ENCODE results near the gene PNMT. TPM values are rescaled to one million over a fixed set of nuclear protein-coding genes. Genes with fewer than 3 reads are reported as not detected.

PNMT gene
- total and polyA plus RNA-seq, 2 donors (not counting 1 experiment from before 2014, with no cell fraction given) = not detected

DNA sequence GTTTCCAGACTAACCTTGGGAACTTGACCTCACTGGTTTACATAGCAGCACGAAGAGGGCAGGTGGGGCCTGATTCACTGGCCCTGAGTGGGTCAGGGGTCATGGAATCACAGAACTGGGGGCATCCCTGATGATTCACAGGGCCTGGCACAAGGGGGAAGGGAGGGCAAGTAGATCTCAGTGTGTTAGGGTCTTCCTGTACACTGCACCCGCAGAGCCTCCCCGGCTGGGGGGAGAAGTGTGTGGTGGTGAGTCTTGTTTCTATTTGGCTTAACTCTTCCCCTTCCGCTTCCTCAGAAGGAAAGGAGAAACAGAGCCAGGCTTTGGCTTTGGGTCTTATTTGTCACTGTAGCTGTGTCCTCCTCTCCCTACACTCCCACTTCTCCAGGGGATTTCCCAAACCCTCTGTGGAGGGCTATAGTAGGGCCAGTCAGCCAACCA, 27.6 kb upstream of the PNMT start:
- Histone ChIP-seq H3K9ac (ENCODE audit: insufficient read depth, low read length) (no peak overlapping the region), H2AFZ (ENCODE audit: low read length) (no peak overlapping the region), H3K4me1 (ENCODE audit: control insufficient read depth, extremely low read depth, insufficient read depth, low read length) (peaks cover 16% of the 10 kb centered on the region), H3K79me2 (ENCODE audit: control insufficient read depth, insufficient read depth, low read length) (peaks cover 28% of the 10 kb centered on the region), H3K27me3 (ENCODE audit: control insufficient read depth, insufficient read depth, low read length) (no peaks in the 10 kb centered on the region), H3K9me3 (ENCODE audit: control insufficient read depth, insufficient read depth, low read depth, low read length) (no peaks in the 10 kb centered on the region), H3K4me2 (ENCODE audit: extremely low read depth, insufficient read depth, low read length) (no peak overlapping the region), H3K27ac (ENCODE audit: insufficient read depth, low read length) (no peak overlapping the region), H4K20me1 (ENCODE audit: control insufficient read depth, extremely low read depth, insufficient read depth, low read length) (peaks cover 1% of the 10 kb centered on the region), H3K36me3 (ENCODE audit: control insufficient read depth, insufficient read depth, low read length) (no peaks in the 10 kb centered on the region), H3K4me3 (replicated peaks in 1 of 4; ENCODE audit: control extremely low read depth in 1 of 4, insufficient read depth in 1 of 4, low read depth in 3 of 4, low read length in 4 of 4) (no peak overlapping the region)
- DNase-seq (ENCODE audit: low read depth in 2 of 2) = no peak
- TF ChIP-seq, protein P1, sequence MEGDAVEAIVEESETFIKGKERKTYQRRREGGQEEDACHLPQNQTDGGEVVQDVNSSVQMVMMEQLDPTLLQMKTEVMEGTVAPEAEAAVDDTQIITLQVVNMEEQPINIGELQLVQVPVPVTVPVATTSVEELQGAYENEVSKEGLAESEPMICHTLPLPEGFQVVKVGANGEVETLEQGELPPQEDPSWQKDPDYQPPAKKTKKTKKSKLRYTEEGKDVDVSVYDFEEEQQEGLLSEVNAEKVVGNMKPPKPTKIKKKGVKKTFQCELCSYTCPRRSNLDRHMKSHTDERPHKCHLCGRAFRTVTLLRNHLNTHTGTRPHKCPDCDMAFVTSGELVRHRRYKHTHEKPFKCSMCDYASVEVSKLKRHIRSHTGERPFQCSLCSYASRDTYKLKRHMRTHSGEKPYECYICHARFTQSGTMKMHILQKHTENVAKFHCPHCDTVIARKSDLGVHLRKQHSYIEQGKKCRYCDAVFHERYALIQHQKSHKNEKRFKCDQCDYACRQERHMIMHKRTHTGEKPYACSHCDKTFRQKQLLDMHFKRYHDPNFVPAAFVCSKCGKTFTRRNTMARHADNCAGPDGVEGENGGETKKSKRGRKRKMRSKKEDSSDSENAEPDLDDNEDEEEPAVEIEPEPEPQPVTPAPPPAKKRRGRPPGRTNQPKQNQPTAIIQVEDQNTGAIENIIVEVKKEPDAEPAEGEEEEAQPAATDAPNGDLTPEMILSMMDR (conservative IDR thresholded peaks at IDR 0.05 in 1 of 2, IDR thresholded peaks at IDR 0.05 in 1 of 2; ENCODE audit: low read depth in 1 of 2, low read length in 2 of 2) = no peak
- TF ChIP-seq EZH2 (IDR thresholded peaks at IDR 0.05; ENCODE audit: low read length, missing control alignments) = no peak

- no peaks in the 10 kb centered on the region for H3K36me3 ChIP-seq (ENCODE audit: control insufficient read depth, insufficient read depth, low read length)
- H3K27ac ChIP-seq (ENCODE audit: insufficient read depth, low read length) = no peak overlapping the region
- no peak overlapping the region for H3K9ac ChIP-seq (ENCODE audit: insufficient read depth, low read length)
- H2AFZ ChIP-seq (ENCODE audit: low read length) = no peak overlapping the region
- peaks cover 28% of the 10 kb centered on the region for H3K79me2 ChIP-seq (ENCODE audit: control insufficient read depth, insufficient read depth, low read length)
- no peak overlapping the region for H3K4me3 ChIP-seq (replicated peaks in 1 of 4; ENCODE audit: control extremely low read depth in 1 of 4, insufficient read depth in 1 of 4, low read depth in 3 of 4, low read length in 4 of 4)
- DNase-seq (ENCODE audit: low read depth in 2 of 2) = no peak
- H3K4me2 ChIP-seq (ENCODE audit: extremely low read depth, insufficient read depth, low read length) = no peak overlapping the region
- TF ChIP-seq, protein P1 (conservative IDR thresholded peaks at IDR 0.05 in 1 of 2, IDR thresholded peaks at IDR 0.05 in 1 of 2; ENCODE audit: low read depth in 1 of 2, low read length in 2 of 2) = no peak
- TF ChIP-seq EZH2 (IDR thresholded peaks at IDR 0.05; ENCODE audit: low read length, missing control alignments) = no peak
- no peaks in the 10 kb centered on the region for H3K27me3 ChIP-seq (ENCODE audit: control insufficient read depth, insufficient read depth, low read length)
- peaks cover 16% of the 10 kb centered on the region for H3K4me1 ChIP-seq (ENCODE audit: control insufficient read depth, extremely low read depth, insufficient read depth, low read length)
- H3K9me3 ChIP-seq (ENCODE audit: control insufficient read depth, insufficient read depth, low read depth, low read length) = no peaks in the 10 kb centered on the region
- H4K20me1 ChIP-seq (ENCODE audit: control insufficient read depth, extremely low read depth, insufficient read depth, low read length) = peaks cover 1% of the 10 kb centered on the region
Measured at GRCh38 chr17:39641097-39641496, 27.2 kb upstream of the PNMT start.

GRCh38 chr17:39641883-39642282, 26.4 kb upstream of the PNMT start:
- H3K36me3 ChIP-seq (ENCODE audit: control insufficient read depth, insufficient read depth, low read length) = no peaks in the 10 kb centered on the region
- no peak overlapping the region for H3K4me2 ChIP-seq (ENCODE audit: extremely low read depth, insufficient read depth, low read length)
- H3K9ac ChIP-seq (ENCODE audit: insufficient read depth, low read length) = no peak overlapping the region
- peaks cover 28% of the 10 kb centered on the region for H3K79me2 ChIP-seq (ENCODE audit: control insufficient read depth, insufficient read depth, low read length)
- no peaks in the 10 kb centered on the region for H3K9me3 ChIP-seq (ENCODE audit: control insufficient read depth, insufficient read depth, low read depth, low read length)
- no peak overlapping the region for H2AFZ ChIP-seq (ENCODE audit: low read length)
- H3K4me3 ChIP-seq (replicated peaks in 1 of 4; ENCODE audit: control extremely low read depth in 1 of 4, insufficient read depth in 1 of 4, low read depth in 3 of 4, low read length in 4 of 4) = no peak overlapping the region
- no peak overlapping the region for H3K27ac ChIP-seq (ENCODE audit: insufficient read depth, low read length)
- no peak for DNase-seq (ENCODE audit: low read depth in 2 of 2)
- H3K27me3 ChIP-seq (ENCODE audit: control insufficient read depth, insufficient read depth, low read length) = no peaks in the 10 kb centered on the region
- peaks cover 16% of the 10 kb centered on the region for H3K4me1 ChIP-seq (ENCODE audit: control insufficient read depth, extremely low read depth, insufficient read depth, low read length)
- TF ChIP-seq, protein P1 (conservative IDR thresholded peaks at IDR 0.05 in 1 of 2, IDR thresholded peaks at IDR 0.05 in 1 of 2; ENCODE audit: low read depth in 1 of 2, low read length in 2 of 2) = no peak
- no peak for TF ChIP-seq EZH2 (IDR thresholded peaks at IDR 0.05; ENCODE audit: low read length, missing control alignments)
- peaks cover 1% of the 10 kb centered on the region for H4K20me1 ChIP-seq (ENCODE audit: control insufficient read depth, extremely low read depth, insufficient read depth, low read length)
